ENCODE results near the gene PRKAR1B.

The PRKAR1B gene

DNA sequence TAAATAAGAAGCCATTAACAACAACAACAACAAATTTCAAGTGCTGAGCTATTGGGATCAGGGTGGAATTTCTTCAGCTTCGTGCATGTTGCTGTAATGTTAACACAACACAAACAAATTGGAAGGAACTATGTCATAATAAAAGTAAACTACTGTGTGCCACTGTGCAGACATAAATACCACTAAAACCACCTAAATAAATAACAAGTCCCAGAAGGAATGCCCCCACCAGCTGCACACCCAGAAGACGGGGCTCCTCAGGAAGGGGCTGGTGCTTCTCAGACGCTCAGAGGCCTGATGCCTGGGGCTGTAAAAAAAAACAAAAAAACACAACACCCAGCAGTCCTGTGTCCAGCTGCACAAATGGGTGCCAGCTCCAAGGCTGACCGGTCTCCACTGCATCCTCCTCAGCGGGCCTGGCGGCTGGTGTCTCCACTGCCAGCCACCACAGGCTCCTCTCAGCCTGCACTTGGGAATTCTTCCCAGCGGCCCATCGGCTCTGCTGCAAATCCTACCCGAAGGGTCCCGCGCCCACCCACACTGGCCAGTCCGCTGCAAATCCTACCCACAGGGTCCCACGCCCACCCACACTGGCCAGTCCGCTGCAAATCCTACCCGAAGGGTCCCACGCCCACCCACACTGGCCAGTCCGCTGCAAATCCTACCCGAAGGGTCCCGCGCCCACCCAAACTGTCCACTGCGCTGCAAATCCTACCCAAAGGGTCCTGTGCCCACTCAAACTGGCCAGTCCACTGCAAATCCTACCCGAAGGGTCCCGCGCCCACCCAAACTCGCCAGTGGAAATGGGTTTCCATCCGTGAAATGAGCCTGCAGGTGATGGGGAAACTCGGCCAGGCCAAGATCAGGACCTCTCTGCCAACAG is 36.4 kb downstream of the PRKAR1B start:
- DNase-seq = no peak

DNA sequence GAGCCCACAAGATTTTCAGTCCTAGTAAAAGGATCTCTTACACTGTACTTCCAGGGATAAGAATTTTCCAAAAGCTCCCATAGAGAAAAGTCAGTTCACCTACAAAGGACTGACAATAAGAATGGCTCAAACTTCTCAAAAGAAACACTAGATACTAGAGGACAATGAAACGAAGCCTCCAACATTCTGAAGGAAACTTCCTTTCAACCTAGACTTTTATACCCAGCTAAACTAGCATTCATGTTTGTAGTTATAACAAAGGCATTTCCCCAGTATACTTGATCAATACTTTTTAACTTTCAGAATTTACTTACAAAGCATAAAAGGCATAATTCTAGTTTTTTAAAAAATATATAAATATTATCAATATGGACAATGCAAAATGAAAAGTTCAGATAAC is 41.5 kb downstream of the PRKAR1B start:
- DNase-seq = no peak

DNA sequence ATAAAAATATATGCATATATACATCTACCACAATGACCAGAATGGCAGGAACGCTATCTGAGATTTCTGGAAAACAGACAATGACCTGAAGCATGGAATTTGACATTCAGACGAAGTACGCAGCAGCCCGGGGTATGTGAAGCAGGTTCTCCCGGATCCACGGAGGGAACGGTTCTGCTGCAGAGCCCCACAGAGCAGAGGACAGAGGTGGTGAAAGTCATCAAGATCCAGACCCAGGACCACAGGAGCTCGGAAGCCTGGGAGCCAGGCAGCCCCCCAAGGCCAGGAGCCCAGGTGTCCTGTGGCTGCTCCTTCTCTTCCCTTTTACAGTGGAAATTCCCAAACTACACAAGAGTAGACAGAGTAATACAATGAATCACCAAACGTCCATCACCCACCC is 42.7 kb downstream of the PRKAR1B start:
- no peak for DNase-seq

DNA sequence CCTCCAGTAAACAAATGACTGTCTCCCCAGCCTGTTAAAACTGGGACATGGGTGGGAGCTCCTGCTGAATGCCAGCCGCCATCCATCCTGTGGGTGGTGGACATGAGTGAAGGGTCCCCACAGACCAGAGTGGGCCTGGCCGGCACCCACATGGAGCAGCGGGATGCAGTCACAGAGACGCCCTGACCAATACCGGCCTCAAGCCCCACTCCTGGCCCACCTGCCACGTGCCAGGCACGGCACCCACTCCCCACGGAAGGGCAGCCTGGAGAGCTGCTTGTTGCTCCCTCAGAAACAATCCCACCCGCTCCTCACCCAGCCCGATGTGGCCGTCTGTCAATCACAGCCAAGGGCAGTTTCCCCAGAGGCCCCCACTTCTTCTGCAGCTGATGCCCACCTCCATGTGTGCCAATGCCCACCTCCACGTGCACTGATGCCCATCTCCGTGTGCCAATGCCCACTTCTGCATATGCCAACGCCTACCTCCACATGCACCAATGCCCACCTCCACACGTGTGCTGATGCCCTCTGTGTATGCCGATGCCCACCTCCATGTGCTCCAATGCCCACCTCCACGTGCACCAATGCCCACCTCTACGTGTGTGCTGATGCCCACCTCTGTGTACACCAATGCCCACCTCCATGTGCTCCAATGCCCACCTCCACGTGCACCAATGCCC is 43.4 kb downstream of the PRKAR1B start:
- no peak for DNase-seq

DNA sequence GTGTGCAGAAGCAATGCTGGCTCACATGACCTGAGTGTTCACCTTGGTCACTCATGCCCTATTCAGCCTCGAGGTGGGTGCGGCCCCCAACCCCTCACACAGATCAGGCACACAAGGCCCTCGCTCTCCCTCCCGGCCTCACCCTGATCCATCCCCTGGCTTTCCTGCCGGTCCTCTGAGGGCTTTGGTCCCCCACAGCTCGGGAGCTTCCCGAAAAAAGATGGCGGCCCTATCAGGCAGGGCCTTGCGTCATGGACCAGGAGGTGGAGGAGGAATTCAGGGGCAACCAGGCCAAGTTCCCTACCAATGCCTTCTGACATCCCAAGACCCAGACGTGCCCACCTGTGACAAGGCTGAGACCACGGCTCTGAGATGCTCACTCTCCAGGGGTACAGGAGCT is 44.3 kb downstream of the PRKAR1B start:
- no peak for DNase-seq

DNA sequence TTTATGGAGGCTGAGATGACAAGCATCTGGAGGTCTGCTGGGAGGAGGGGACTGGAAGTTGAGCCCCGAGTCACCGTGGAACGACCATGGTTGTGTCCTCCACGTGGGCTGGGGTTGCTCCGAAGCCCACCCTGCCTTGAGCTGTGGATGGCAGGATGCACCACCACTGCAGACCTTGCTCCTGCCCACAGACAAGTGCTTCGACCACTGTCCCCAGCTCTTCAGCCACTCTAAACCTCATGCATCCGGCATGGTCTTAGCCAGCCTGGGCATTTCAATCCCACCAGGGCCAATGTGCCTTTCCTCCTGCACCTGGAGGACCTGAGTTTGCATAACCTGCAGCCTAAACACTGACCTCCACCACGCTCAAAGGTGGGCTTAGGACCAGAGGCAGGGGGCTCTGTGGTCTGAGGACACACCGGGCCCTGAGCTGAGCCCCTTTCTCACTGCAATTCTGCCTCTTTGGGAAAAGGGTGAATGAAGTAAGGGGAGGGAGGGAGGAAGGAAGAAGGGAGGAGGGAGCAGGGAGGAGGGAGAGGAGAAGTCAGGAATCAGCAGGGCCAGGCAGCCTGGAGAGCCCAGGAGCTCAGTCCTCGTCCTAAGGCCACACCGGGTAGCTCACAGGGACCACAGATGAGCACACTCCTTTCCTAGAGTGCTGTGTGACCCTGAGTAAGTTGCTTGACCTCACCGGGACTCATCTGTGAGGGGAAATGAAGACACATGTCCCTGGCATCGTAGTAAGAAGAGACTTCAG is 45.4 kb downstream of the PRKAR1B start:
- DNase-seq = no peak

DNA sequence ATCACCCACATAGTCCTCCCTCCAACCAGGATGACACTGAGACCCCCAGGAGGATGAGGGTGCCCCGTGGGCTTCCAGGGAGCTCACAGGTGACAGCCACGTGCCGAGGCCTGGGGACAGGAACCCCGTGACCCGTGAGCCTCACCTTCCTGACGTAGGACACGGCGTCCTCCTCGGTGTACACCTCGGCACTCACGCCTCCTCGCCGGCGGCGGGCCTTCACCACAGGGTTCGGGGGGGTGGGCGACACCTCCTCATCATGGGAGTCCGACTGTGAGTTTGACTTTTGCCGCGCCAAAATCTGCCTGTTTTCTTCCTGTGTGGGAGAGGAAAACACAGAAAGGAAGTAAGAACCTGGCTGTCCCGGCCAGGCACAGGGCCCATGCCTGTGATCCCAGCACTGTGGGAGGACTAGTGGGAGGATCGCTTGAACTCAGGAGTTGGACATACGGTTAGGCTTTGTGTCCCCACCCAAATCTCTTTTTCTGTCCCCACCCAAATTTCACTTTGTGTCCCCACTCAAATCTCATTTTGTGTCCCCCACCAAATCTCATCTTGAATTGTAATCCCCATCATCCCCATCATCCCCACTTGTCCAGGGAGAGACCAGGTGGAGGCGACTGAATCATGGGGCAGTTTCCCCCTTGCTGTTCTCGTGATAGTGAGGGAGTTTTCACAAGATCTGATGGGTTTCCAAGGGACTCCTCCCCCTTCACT is 46.5 kb downstream of the PRKAR1B start:
- DNase-seq = no peak

DNA sequence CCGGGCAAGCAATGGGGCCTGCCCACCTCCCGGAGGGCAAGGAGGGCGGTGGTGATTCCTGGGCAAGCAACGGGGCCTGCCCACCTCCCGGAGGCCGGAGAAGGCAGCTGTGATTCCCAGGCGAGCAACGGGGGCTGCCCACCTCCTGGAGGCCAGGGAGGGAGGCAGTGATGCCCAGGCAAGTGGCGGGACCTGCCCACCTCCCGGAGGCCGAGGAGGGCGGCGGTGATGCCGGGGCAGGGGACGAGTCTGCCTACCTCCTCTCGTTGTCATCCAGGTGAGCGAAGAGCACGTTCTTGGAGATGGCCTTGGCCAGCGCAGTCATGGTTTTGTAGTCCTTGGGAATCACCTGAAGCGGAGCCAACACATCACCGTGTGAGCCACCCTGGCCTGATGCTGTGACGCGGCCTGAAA is 50.1 kb downstream of the PRKAR1B start:
- no peak for DNase-seq

DNA sequence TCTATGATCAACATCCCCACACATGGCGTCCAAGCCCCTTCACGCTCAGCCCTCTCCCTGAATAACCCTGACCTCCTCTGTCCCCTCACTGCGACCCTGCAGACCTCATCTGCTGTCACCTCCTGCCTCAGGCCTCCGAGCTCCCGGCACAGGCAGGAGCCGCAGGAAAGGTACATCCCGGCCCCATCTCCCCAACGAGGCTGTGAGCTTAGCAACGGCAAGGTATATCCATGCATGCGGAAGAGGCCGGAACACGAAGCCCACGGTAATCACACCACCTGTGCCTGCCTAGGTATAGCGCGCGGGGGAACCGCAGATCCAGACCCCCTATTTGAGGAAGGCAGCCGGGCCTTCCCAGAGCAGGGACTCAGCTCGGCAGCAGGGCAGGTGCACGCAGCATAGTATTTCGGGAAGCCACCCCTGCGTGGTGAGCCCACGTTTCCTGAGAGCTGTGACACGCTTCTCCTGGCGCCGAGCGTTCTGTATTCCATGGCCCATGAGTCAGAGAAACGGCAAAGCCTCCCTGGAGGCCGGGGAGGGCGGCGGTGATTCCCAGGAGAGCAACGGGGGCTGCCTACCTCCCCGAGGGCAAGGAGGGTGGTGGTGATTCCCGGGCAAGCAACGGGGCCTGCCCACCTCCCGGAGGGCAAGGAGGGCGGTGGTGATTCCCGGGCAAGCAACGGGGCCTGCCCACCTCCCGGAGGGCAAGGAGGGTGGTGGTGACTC is 50.7 kb downstream of the PRKAR1B start:
- no peak for DNase-seq

DNA sequence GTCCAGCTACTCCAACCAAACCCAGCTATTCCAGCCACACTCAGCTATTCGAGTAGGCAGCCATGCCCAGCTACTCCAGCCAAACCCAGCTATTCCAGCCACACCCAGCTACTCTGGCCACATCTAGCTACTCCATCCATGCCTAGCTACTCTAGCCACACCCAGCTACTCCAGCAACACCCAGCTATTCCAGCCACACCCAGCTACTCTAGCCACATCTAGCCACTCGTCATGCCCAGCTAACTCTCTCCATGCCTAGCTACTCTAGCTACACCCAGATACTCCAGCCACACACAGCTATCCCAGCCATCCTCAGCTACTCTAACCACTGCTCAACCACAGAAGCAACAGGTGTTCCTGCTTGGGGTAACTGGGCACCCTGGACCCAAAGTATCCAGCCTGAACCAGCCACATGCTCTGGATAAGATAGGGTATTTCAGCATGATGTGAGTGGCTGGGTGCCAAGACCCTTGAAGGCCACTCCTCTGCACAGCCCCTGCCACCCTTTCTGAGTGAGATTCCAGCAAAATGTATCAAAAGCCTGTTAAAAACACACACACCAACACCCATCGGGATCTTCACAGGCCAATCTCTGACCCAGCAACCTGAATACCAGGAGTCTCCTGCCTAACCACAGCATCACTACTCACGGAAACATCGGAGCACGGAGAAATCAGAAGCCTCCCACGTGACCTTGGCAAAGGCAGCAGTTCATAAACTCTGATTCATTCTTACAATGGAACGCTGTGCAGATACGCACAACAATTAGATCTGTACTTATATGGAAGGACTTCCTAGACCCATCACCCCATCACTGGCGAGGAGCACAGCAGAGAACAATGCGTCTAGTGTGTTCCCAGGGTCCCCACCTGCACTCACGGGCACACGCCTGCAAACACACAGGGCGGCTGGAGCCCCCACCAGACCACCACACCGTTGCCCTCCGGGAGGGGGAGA is 52.3 kb downstream of the PRKAR1B start:
- no peak for DNase-seq

DNA sequence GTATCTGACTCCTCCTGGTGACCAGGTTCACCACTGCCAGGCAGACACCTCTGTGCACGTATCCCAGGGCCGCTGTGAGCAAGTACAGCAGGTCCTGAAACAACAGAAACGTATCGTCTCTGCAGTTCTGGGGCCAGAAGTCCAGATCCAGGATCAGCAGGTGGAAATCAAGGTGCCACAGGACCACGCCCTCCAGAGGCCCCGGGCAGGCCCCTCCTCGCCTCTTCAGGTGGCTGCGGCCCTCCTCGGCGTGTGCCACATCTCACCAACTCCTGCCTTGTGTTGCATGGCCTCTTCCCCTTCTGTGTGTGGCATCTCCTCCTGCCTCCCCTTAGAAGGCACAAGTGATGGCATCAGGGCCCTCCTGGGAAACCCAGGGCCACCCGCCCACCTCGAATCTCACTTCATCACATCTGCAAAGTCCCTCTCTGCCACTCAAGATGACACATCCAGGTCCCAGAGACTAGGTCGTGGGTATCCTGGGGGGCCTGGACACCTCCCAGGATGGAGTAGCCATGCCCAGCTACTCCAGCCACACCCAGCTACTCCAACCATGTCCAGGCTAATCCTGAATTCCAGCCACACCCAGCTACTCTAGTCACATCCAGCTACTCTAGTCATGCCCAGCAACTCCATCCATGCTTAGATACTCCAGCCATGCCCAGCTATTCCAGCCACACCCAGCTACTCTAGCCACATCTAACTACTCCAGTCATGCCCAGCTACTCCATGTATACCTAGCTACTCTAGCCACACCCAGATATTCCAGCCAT is 53.2 kb downstream of the PRKAR1B start:
- no peak for DNase-seq

DNA sequence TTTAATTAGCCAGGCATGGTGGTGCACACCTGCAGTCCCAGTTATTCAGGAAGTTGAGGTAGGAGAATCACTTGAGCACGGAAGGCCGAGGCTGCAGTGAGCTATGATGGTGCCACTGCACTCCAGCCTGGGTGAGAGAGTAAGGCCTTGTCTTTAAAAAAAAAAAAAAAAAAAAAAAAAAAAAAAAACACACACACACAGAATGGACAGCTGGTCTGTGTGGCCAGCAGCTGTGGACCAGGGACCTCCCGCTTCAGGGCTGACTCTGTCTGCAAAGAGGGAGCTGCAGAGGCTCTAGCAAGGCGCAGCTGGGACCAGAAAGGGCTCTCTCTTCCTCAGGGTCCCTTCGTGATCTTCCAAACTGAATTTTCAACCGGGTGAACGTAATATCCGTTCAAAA is 54.2 kb downstream of the PRKAR1B start:
- DNase-seq = no peak

DNA sequence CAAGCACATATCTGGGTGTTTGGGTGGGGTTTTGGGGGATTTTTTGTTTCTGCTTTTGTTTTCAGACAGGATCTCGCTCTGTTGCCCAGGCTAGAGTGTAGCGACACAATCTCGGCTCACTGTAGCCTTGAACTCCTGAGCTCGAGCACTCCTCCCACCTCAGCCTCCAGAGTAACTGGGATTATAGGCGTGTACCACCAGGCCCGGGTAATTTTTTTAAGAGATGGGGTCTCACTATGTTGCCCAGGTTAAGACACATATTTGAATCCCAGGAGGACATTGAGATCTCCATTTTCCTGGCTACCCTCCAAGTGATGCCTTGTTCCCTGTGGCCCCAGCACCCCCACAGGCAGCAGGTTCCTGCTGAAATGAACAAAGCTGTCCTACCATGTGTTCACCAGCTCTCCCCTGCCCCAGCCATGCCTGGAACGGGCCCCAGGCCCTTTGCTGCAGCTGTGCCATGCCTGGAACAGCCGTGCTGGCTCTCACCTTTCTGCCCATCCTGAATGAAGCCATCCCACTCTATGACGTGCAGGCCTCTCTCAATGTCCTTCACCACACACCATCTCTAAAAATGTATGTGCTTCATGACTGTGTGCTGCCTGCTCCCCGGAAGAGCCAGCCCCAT is 55.6 kb downstream of the PRKAR1B start:
- no peak for DNase-seq

DNA sequence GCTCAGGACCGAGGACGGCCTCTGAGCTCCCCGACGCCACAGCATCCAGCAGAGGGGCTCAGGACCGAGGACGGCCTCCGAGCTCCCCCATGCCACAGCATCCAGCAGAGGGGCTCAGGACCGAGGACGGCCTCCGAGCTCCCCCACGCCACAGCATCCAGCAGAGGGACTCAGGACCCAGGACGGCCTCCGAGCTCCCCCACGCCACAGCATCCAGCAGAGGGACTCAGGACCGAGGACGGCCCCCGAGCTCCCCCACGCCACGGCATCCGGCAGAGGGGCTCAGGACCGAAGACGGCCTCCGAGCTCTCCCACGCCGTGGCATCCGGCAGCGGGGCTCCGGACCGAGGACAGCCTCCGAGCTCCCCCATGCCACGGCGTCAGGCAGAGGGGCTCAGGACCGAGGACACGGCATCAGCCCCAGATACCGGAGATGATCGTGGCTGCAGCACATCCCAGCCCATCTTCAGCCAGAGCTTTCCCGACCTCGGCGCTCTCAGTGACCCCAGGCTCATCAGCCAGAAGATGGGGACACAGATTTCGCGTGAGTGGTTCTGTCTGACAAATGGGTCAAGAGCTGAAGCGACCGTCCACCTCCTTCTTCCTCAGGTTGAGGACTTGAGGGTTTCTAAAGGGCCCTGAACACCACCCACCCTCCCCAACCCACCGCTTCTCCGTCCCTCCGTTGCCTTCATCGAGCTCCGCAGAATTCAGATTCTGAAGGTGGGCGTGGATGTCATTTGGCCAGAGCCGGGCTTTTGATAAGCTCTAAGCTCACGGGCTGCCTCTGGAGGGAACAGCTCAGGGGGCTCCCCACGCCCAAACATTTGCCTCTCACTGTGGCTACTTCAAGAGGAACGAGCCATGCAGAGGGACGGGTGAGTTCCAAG is 56.3 kb downstream of the PRKAR1B start:
- DNase-seq = no peak

DNA sequence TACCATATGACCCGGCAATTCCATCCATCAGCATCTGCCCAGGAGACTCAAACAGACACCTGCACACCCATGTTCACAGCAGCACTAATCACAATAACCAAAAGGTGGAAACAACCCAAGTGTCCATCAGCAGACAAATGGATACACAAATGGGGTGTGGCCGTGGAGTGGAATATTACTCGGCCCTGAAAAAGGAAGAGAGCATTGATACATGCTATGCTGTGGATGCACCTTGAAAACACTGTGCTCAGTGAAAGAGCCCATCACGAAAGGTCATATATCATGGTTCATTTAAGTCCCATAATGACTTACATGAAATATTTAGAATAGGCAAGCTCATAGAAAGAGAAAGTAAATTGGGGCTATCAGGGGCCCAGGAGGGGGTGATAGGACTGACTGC is 58.1 kb downstream of the PRKAR1B start:
- DNase-seq = no peak

DNA sequence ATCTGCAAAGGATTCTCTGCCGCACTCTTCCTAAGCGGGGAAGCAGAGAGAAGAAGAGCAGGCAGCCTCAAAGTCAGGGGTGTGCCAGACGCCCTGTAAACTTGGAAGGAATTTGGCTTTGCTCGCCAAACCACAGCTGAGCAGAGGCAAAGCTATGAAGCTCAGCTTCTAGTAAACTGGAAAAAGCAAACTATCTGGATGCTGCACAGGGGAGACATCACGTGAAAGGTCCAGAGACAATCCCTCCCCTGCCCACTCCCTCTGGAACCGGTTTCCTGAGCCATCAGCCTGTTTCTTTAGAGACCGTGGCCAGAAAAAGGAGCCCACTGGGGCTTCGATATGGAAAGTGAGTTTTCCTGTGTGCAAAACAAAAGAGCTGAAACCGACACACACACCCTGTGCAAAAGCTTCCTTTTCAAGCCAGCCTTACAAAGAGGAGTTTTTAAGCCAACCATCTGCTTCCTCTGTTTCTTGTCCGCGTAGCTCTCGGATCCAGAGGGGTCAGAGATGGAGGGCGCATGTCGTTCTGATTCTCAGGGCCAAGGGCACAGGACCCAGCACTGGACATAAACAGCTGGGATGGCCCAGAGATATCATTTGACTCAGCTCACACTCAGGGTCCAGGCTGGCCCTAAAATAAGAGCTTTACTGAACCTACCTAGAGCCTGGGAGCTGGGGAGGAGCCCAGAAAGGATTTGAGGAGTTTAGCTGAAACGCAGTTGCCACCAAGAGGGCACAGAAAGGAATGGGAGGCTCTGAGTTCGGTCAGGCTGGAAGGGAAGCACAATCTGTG is 58.7 kb downstream of the PRKAR1B start:
- DNase-seq = no peak

DNA sequence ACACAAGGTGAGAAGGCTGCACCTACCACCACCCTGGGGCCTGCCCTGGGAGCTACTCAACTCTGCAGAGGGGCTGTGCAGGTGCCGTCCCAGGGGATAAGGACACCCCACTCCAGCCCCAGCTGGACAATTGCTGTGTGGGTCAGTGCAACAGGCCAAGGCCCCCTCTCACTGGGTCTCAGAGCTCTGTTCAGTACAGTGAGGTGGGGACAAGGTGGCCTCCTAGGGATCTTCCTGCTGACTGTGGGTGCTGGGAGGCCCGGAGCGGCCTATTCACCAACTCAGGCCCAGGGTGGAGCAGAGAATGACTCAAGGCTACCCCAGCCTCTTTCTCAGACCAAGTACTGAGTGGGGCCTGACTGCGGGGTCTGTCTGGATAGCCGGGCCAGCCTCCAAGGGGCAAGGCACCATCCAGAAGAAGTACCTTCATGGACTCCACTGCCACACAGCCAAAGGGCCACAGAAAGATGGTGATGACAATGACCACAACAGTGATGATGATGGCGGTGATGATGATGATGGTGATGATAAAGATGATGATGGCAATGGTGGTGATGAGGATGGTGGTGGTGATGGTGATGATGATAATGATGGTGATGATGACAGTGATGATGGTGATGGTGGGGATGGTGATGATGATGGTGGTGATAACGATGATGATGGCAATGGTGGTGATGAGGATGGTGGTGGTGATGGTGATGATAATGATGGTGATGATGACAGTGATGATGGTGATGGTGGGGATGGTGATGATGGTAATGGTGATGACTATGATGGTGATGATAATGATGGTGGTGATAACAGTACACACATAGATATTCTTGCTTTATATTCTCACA is 60.4 kb downstream of the PRKAR1B start:
- DNase-seq = no peak

Data from activated CD4-positive, CD25-positive, alpha-beta regulatory T cell (primary cell).